ENCODE measurements around the gene ZNF367. TPM values are rescaled to one million over a fixed set of nuclear protein-coding genes. Genes with fewer than 3 reads are reported as not detected.
"Not testable (repeated sequence)": the region's sequence is repeated elsewhere in the genome, so short reads cannot be mapped to it uniquely, and the experiment has no call there.

ZNF367 gene
- total RNA-seq, 1 experiment from 2014 or later: 28.3 TPM

DNA sequence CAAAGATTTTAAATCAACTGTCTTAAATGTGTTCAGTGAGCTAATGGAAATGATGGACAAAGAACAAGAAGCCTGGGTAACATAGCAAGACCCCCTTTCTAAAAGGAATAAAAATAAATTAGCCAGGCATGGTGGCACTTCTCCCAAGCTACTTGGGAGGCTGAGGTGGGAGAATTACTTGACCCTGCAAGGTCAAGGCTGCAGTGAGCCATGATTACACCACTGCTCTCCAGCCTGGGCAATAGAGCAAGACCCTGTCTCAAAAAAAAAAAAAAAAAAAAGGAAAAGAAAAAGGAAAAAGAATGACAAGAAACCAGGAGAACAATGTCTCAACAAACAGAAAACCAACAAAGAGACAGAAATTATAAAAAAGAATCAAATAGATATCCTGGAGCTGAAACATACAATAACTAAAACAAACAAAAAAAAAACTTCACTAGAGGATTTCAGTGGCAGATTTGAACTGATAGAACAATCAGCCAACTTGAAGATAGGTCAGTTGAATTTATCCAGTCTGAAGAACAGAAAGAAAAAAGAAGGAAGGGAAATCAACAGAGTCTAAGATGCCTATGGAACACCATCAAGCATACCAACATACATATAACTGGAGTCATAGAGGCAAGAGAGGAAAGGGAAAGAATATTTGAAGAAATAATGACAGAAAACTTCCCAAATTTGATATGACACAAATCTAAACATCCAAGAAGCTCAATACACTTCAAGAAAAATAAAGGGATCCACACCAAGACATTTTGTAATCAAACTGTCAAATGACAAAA is 17.8 kb downstream of the ZNF367 start:
- DNase-seq (ENCODE audit: low read depth): no peak

DNA sequence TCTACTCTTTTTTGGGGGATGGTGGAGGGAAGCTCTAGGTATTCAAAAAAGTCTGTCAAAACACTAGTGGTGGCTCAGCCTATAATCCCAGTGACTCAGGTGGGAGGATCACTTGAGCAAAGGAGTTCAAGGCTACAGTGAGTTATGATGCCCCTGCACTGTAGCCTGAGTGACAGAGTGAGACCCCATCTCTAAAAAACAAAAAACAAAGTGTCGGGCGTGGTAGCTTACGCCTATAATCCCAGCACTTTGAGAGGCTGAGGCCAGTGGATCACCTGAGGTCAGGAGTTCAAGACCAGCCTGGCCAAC is 18.9 kb downstream of the ZNF367 start:
- DNase-seq (ENCODE audit: low read depth): no peak

DNA sequence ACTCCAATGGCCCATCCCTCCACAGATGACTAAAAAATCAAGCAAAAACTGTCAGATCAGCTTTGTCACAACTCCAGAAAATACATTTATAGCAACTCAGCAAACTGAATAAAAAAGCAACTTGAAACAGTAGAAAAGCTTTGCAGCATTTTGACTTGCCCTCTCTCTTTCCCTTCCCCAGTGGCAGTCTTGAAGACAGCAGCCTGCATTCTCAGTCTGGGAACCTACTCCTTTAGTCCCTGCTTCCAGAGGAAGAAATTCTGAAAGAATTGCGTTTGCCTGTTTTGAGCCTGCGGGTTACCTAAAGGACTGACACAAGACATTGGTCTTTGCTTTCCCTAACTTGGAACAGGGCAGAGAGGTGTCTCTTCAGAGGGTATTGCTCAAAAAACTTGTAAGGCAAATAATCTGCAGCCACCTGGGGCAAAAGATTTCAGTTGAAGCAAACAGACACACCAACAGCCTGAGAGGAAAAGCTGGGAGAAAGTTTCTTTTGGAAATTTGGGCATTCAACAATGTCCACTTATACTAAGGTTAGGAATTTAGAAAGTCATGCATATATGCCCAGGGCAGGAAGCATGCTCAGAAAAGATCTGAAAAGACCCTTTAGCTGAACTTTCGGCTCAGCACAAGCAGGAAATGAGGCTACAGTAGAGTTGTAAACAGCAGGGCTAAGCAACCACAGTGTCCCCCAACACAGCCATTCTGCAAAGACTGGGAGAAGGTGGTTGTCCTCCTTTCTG is 19.4 kb downstream of the ZNF367 start:
- DNase-seq (ENCODE audit: low read depth): no peak

DNA sequence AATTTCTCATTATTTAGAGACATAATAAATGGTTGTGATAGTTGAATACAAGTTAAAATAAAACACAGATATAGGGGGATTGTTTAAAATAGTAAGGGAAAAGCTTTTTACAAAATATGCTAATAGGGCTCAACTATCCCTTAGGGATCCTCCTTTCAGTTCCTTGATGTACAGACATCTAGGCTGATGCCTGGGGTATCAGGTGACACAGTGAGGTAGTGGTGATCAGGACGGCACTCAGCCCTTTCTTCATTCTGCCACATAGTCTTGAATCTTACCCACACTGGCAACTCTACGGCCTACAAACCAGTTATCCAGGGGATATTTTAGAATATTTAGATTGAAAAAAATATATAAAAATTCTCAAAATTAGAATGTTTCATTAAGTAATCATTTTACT is 22.2 kb downstream of the ZNF367 start:
- no peak for DNase-seq (ENCODE audit: low read depth)

DNA sequence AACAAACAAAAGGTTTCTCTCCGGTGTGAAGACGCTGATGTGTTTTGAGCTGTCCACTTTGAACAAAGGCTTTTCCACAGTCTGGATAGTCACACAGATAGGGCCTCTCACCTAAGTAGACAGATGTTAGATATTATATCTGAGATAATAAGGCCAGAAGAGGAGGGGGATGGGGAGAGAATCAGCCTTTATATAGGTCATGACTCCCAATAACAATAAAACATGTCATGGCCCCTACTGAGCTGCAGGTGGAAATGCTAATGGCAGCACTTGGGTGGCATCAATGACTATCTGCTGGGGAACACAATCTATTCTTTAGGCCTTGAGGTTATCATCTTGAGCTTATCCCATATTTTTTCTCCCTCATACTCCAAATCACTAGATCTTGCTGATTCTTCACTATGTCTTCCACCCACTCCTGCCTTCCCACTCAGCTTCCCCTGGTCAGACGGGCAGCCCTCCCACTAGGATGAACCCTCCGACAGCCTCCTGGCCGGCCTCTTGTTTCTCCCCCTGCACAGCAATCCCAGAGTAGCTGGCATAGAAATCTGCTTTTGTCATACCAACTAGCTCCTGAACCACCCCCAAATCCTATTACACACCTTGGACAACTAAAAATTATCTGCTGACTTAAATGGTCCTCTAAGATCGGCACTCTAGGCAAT is 23.2 kb downstream of the ZNF367 start:
- no peak for DNase-seq (ENCODE audit: low read depth)

DNA sequence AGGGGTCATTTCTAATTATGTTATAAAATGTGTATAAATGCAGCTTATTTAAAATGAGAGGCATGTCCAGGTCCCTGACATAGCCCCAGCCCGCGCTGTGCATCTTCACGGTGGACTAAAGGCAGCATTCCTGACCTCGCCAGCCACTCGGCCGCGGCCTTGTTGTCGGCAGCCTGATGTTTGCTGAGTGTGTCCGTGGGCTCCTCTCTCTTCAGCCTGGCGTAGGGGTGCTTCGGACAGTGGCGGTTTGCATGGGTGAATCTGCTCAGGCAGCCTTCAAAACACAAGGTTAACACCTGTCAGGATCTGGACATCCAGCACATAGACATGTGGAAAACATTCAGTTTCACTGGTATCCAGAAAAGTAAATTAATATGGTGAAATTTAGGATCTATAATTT is 25.9 kb downstream of the ZNF367 start:
- no peak for DNase-seq (ENCODE audit: low read depth)

DNA sequence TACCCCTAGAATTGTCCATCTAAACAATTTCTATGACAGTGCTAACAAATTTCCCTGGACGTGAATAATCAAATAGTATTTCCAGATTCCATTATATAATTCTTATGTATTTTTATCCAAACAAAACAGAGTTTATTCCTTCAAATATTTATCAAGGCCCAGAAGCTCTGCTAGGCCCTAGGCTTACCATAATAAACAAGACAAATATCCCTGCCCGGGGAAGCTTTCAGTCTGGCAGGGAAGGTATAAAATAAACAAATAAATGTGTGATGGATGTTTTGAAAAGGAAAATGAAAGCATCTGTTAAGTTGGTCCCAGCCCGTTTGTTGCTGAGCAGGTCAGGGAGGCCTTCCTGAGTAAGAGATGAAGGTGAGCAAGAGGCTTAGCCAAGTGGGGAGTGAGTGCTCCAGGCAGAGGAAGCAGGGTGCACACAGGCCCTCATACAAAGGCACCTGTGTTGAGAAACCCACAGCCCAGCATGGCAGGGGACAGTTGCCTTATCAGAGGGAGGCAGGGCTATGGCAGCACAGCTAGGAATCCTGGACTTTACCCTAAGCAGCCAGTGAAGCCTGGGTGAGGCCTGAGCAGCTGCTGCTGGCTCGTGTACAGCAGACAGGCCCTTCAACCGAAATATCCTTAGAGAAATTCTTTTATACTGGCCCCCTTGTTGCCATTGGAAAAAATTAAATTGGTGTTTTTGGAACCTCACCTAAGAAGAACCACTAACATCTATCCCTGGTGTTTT is 27.0 kb downstream of the ZNF367 start:
- peak; percentile 41 for DNase-seq (ENCODE audit: low read depth)

DNA sequence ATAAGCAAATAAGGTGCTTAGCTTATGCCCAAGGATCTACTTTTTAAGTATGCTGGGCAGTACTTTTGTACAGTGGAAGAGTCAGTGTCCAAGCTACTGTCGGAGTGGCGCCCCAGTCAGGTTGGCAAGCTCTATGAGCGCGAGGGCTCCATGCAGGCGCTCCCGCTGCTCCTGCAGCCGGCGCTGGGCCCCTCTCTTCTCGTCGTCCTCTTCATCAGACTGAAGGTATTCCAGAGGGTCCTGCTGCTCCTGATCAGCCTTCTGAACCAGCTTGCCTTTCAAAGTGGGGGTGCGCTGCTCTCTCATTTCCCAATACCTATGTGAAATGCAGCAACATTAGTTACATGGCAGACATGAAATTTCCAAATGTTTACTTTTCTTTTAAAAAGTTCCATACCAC is 30.0 kb downstream of the ZNF367 start:
- DNase-seq (ENCODE audit: low read depth): no peak

DNA sequence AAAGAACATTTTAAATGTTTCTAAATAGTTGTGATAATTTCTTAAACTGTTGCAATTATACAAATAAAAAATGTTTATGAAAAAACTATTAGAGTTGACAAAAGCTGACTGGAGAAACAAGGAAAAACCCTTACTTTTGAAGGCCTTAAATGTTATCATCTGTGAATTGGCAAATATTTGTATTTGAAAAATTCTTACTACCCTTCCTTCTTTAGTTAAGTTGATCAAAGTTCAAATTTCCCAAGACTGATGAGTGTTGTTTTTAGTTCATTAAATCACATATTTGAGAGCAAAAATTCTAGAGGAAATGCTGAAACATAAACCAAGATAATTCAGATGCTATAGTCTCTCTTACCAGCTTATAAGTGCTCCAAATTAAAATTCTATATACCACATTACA is 32.0 kb downstream of the ZNF367 start:
- DNase-seq (ENCODE audit: low read depth): no peak

DNA sequence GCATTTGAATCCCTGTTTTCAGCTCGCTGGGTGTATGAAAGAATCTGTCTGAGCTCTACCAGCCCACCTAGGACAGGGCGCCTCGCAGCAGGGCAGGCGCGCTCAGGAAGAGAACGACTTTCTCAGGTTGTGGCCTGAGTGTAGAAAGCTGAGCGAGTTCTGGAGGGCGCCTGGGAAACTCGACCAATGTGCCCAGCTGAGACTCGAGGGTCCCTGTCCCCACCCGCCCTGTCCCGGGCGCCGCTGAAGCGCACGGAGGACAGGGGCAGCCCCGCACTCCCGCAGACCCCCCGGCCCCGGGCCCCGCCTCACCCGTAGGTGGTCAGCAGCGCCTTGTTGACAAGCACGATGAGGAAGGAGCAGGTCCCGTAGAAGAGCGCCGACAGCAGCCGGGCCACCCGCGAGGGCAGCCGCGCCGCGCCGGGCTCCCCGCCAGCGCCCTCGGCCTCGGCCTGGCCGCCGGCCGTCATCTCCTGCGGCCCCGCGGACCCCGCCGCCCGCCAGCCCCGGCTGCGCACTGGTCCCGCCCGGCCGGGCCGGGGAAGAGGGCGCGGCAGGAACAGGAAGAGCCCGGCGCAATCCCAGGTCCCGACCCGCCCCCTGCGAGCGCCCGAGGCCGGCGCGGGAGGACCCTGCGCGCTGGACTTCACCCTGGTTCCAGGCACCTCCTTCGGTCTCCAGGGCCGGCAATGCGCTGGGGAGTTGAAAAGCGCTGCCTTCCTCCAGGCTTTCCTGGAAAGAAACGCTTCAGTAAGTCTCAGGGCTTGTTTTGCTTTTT is 34.8 kb downstream of the ZNF367 start, which contains the start of gene SLC35D2:
Gene SLC35D2 (minus strand): TSS at position 547 of the 778 bp plus-strand sequence. CDS start 77 bp downstream, at position 470.
- DNase-seq (ENCODE audit: low read depth): peak; percentile 78

DNA sequence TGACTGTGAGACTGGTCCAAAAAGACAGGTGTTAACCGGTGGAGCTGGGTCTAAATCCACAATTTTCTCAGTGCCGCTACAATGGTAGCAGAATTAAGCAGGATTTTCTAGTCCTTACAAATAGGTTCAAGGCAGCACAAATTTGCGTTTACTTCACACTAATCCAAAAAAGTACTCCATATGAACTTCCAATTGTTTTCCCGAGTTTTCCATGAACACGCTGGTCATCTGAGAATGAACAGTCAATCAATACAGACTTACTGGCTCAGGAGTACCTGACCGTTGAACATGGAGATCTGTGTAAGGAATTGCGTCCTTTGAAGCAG is 35.4 kb downstream of the ZNF367 start:
- no peak for DNase-seq (ENCODE audit: low read depth)

DNA sequence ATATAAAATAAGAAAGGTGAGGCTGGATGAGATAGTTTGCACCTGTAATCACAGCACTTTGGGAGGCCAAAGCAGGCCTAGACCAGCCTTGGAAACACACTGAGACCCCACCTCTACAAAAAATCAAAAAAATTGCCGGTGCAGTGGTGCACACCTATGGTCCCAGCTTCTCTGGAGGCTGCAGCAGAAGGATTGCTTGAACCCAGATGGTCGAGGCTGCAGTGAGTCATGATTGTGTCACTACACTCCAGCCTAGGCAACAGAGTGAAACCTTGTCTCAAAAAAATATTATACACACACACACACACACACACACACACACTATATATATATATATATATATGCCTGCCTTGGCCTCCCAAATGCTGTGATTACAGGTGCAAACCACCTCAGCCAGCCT is 36.0 kb downstream of the ZNF367 start:
- DNase-seq (ENCODE audit: low read depth): peak; percentile 48

DNA sequence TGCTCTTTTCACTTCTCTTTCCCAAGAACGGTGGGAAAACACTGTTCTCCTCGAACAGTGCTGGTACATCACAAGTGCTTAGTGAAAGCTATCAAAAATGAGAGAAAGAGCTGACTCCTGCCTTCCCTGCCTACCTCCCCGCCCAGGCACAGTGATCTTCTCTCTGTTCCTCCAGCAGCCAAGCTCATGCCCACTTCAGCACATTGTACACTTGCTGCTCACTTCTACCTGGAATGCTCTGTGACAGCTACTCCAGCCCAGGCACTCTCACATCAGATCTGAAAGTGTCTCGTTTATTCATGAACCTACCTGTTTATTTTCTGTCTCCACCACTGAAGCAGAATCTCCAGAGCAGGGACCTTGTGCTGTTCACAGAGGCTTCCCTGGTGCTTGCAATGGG is 36.5 kb downstream of the ZNF367 start:
- DNase-seq (ENCODE audit: low read depth): no peak

DNA sequence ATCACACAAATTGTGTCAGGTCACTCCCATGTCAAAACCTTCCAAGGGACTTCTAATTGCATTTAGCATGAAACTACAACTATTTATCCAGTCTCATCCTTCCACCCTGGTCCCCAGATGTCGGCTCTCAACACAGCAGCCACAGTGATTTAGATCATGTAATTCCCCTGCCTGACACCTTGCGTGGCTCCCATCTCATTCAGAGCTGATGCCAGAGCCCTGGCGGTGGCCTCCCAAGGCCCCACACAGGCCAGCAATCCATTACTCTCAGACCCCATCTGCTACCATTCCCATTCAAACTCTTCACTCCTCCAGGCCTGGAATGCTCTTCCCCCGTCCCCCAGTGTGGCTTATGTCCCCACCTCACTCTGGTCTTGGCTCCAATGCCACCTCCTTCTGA is 37.0 kb downstream of the ZNF367 start:
- no peak for DNase-seq (ENCODE audit: low read depth)

DNA sequence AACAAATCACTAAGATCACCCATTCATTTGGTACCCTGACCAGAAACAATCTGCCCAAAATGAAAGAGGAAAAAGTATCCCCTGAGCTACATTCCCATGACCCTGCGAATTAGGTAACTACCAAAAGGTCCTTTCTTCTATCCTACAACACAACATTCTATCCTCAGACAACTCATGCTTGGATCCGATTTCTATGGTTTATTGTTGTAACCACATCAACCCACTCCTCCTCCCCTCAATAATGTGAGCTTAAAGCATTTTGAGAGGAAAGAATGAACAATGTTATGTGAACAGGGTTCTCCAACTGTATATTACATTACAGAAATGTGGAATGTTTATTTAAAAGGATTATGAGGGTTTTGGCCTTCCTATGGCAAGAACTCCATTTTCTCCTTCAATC is 38.7 kb downstream of the ZNF367 start:
- no peak for DNase-seq (ENCODE audit: low read depth)

DNA sequence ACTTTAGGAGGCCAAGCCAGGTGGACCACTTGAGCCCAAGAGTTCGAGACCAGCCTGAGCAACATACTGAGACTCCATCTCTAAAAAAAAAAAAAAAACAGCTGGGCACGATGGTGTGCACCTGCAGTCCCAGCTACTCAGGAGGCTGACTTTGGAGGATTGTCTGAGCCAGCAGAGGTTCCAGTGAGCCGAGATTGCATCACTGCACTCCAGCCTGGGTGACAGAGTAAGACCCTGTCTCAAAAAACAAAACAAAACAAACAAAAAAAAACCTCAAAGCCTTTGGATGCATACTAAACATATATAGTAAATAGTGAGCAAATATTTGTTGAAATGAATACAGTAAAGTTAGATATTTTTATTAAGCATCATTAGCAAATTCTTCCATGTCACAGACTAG is 40.0 kb downstream of the ZNF367 start:
- no peak for DNase-seq (ENCODE audit: low read depth)

DNA sequence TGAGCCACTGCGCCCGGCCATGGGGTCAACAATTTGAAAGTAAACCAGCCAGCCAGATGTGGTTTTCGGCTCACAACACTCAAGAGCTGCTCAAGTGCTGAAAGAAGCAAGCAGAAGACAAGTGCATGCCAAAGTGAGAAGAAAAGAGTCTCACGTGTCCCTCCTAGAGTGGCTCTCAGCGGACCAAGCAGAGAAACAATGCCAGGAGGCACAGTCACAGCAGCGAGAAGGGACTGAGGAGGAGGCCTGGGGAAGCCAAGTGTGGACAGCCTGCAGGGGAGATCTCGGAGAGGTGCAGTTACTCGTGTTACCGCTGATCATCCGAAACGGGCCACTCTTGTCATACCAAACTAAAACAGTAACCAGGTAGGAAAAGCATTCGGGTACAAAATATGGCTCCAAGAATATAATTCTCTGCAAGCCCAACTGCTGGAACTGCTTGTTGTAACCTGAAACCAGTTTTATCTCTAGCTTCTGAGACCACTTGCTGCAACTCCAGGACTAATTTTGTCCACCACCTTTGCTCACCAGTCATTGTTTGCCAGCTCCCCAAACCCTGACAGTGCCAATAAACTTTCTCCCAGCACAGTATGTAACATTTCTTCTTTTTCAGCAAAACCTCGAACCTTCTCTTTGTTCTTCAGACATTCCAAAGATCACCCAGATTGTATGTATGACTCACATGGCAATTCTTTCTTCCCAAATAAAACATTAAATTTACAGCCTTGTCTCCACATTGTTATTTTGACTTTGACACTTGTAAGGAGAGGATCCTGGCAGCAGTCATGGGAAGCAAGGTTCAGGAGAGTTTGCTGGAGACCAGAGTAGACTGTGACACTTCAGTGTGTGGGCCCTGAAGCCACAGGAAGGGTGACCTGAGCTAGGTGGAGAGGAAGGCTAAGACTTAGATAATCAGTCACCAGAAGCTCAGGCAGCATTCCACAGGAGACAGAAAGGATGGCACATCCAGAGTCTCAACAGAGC is 41.0 kb downstream of the ZNF367 start:
- peak; percentile 89 for DNase-seq (ENCODE audit: low read depth)

DNA sequence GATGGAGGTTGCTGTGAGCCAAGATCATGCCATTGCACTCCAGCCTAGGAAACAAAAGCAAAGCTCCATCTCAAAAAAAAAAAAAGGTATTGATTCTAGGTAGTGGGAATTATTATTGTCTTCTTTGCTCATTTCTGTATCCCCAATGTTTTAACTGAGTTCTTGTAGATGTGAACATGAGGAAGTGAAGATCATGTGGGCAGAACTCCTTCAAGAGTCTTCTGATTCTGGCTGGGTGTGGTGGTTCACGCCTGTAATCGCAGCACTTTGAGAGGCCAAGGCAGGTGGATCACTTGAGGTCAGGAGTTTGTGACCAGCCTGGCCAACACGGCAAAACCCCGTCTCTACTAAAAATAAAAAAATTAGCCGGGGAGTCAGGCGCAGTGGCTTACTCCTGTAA is 42.7 kb downstream of the ZNF367 start:
- not testable (repeated sequence) for DNase-seq (ENCODE audit: low read depth)

DNA sequence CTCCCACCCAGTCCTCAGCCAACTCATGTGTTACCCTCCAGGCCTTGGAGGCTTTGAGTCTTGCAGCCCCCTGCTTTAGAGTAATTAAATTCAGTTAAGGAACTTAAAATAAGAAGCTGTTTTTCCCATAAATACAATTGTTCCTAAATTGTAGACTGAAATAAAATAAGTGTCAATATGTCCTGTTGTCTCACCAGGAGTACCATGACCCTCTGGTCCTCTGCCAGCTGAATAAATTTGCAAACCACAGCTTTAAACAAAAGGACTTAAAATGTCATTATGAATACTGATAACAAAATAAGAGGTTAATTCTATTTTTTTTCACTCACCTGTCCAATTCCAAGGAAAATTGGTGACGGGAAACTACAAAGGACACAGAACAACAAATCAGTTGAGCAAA is 50.2 kb downstream of the ZNF367 start:
- no peak for DNase-seq (ENCODE audit: low read depth)
